Liver (tissue), 9 donors: ENCODE data around the gene OLFM4. TPM values are rescaled to one million over a fixed set of nuclear protein-coding genes. Genes with fewer than 3 reads are reported as not detected.

ENCODE experiments used
- DNase-seq: peaks from one replicate; pipeline ENCODE4 v3.0.0-alpha.2; 2017; ENCODE audit warnings: low spot score
- H3K27ac ChIP-seq, 2 donors: one replicate each; pipeline ENCODE4 v1.7.0; 2013; ENCODE audit warnings: inconsistent platforms in 2 of 2, low read length in 2 of 2, control low read depth in 1 of 2, low read depth in 1 of 2, mild to moderate bottlenecking in 1 of 2
- H3K27me3 ChIP-seq, 4 donors: one replicate each; pipeline versions ENCODE4 v1.6.1 to v1.7.0; 2013; ENCODE audit warnings: low read length in 3 of 4, inconsistent platforms in 1 of 4, mild to moderate bottlenecking in 1 of 4, moderate library complexity in 1 of 4; ENCODE audit not compliant: control insufficient read depth in 4 of 4, insufficient read depth in 4 of 4
- H3K36me3 ChIP-seq, 4 donors: one replicate each; pipeline versions ENCODE4 v1.6.1 to v1.7.0; 2013; ENCODE audit warnings: low read length in 3 of 4, mild to moderate bottlenecking in 3 of 4, low read depth in 1 of 4, moderate library complexity in 1 of 4; ENCODE audit not compliant: control insufficient read depth in 4 of 4, insufficient read depth in 3 of 4
- H3K4me1 ChIP-seq, 4 donors: one replicate each; pipeline versions ENCODE4 v1.6.1 to v1.7.0; 2013; ENCODE audit warnings: low read length in 3 of 4, mild to moderate bottlenecking in 3 of 4, moderate library complexity in 1 of 4; ENCODE audit not compliant: control insufficient read depth in 4 of 4, insufficient read depth in 4 of 4
- H3K4me3 ChIP-seq, 3 donors: one replicate each; pipeline versions ENCODE4 v1.6.1 to v1.7.0; 2013; ENCODE audit warnings: low read length in 3 of 3, control low read depth in 1 of 3, low read depth in 1 of 3, mild to moderate bottlenecking in 1 of 3
- H3K9ac ChIP-seq, 2 donors: one replicate each; pipeline ENCODE4 v1.7.0; 2013; ENCODE audit warnings: low read length in 2 of 2, mild to moderate bottlenecking in 2 of 2, moderate library complexity in 2 of 2, control low read depth in 1 of 2, low read depth in 1 of 2
- H3K9me3 ChIP-seq, 4 donors: one replicate each; pipeline versions ENCODE4 v1.6.1 to v1.7.0; 2013; ENCODE audit warnings: low read length in 3 of 4; ENCODE audit not compliant: control insufficient read depth in 4 of 4
- EGR1 ChIP-seq, 2 donors: IDR thresholded peaks; 2 replicates each; pipeline ENCODE4 v1.6.1; 2016 to 2018; ENCODE audit warnings: antibody characterized with exemption in 2 of 2, low read depth in 2 of 2
- FOXA1 ChIP-seq: IDR thresholded peaks from 2 replicates; pipeline ENCODE4 v1.6.1; 2016; ENCODE audit warnings: antibody characterized with exemption
- FOXA2 ChIP-seq: IDR thresholded peaks from 2 replicates; pipeline ENCODE4 v1.6.1; 2016; ENCODE audit warnings: antibody characterized with exemption
- GABPA ChIP-seq, 2 donors: IDR thresholded peaks in 1 of 2; conservative IDR thresholded peaks in 1 of 2; 2 replicates each; pipeline ENCODE4 v1.6.1; 2016; ENCODE audit warnings: antibody characterized with exemption in 2 of 2, mild to moderate bottlenecking in 1 of 2, moderate library complexity in 1 of 2
- HNF4A ChIP-seq, 2 donors: conservative IDR thresholded peaks; 2 replicates each; pipeline ENCODE4 v1.6.1; 2016; ENCODE audit warnings: antibody characterized with exemption in 2 of 2, mild to moderate bottlenecking in 2 of 2
- HNF4G ChIP-seq: IDR thresholded peaks from 2 replicates; pipeline ENCODE4 v1.6.1; 2016; ENCODE audit warnings: antibody characterized with exemption
- JUND ChIP-seq, 2 donors: IDR thresholded peaks; 2 replicates each; pipeline ENCODE4 v1.6.1; 2016; ENCODE audit warnings: antibody characterized with exemption in 2 of 2
- NR2F2 ChIP-seq: IDR thresholded peaks from 2 replicates; pipeline ENCODE4 v1.6.1; 2016; ENCODE audit warnings: antibody characterized with exemption
- RAD21 ChIP-seq, 2 donors: IDR thresholded peaks; 2 replicates each; pipeline ENCODE4 v1.6.1; 2016; ENCODE audit warnings: antibody characterized with exemption in 2 of 2, mild to moderate bottlenecking in 2 of 2
- RXRA ChIP-seq, 2 donors: IDR thresholded peaks; 2 replicates each; pipeline ENCODE4 v1.6.1; 2017 to 2018; ENCODE audit warnings: antibody characterized with exemption in 2 of 2, mild to moderate bottlenecking in 1 of 2
- SP1 ChIP-seq: IDR thresholded peaks from 2 replicates; pipeline ENCODE4 v1.6.1; 2018; ENCODE audit warnings: antibody characterized with exemption, mild to moderate bottlenecking
- TAF1 ChIP-seq: conservative IDR thresholded peaks from 2 replicates; pipeline ENCODE4 v1.6.1; 2016; ENCODE audit warnings: antibody characterized with exemption, mild to moderate bottlenecking
- YY1 ChIP-seq: IDR thresholded peaks from 2 replicates; pipeline ENCODE4 v1.6.1; 2016; ENCODE audit warnings: antibody characterized with exemption, mild to moderate bottlenecking
- WGBS: extraction: QIAGEN DNeasy Blood & Tissue Kit; methylation state at CpG from one replicate; pipeline ENCODE4 v1.1.7; 2013; 5-methylcytosine and 5-hydroxymethylcytosine counted together
- polyA plus RNA-seq, 2 donors: library from polyadenylated mRNA; stranded (reverse) in 1 of 2; unstranded in 1 of 2; fragments of 200-250 nt in 1 of 2; fragments of >200 nt in 1 of 2; fragmentation: Nextera tagmentation in 1 of 2; extraction: Ambion mirVana in 1 of 2; gene quantifications; one replicate each; pipeline versions ENCODE4 v1.2.1 to v1.2.3, GENCODE V29; 2013 to 2015
- total RNA-seq, 2 donors: library from RNA; depleted of rRNA; stranded (reverse); fragments of >200 nt; gene quantifications; one replicate each; pipeline ENCODE4 v1.2.3, GENCODE V29; 2014
- TF ChIP-seq, protein P1 (sequence below): IDR thresholded peaks from 2 replicates; pipeline ENCODE4 v1.6.1; 2016; ENCODE audit warnings: antibody characterized with exemption
- TF ChIP-seq, protein P2 (sequence below): IDR thresholded peaks from 2 replicates; pipeline ENCODE4 v1.6.1; 2016; ENCODE audit warnings: antibody characterized with exemption, mild to moderate bottlenecking
- TF ChIP-seq, protein P3 (sequence below): IDR thresholded peaks from 2 replicates; pipeline ENCODE4 v1.6.1; 2016; ENCODE audit warnings: antibody characterized with exemption
- TF ChIP-seq, protein P4 (sequence below): IDR thresholded peaks from 2 replicates; pipeline ENCODE4 v1.6.1; 2016; ENCODE audit warnings: antibody characterized with exemption
- TF ChIP-seq, protein P5 (sequence below): fragments of 150-350 bp; IDR thresholded peaks from 2 replicates; pipeline ENCODE4 v1.5.1; 2017; ENCODE audit warnings: improper control_type of control experiment, low read depth, low read length; ENCODE audit not compliant: missing input control
- donor health status: healthy.
- donor health status: healthy.
- donor health status: healthy.
- donor health status: healthy.
- donor health status: healthy.

The OLFM4 gene
- total and polyA plus RNA-seq, 4 donors, result under 0.01 to 8.0 (median 0.66) TPM; not detected in 1

DNA sequence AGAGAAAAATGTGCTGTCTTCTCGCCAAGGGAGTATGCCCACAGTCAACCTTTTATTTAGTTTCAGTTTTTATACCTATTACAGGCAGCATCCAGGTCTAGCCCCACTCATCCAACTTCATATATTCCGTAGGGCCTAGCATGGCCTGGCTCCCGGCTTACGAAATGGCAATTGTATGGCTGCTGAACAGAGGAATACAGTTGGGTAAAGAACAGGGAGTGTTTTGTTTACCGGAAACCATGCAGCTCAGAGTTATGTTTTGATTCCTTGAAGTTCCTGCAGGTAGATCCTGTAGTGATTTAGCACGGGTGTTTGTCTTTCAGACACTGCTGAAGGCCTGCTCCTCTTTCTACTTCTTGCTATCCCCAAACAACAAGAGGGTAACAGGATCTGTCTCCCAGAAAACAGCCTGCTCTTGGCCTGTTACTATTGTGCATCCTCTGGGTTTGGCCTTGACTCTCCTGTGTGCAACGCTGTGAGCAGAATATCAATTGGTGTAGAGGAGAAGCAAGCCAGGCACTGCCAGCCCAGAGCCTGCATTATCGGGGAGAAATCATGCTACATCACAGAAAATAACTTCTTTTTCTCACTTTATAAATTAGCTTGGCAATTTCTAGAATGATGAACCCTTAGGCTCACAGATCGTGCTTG is 32.4 kb downstream of the OLFM4 start:
- no peak overlapping the region for H3K9ac ChIP-seq
- TF ChIP-seq EGR1 (IDR thresholded peaks at IDR 0.05; ENCODE audit: low read depth in 2 of 2) (no peak), SP1 (no peak), FOXA2 (no peak), HNF4A (conservative IDR thresholded peaks at IDR 0.05) (no peak), RAD21 (IDR thresholded peaks at IDR 0.05) (no peak), JUND (IDR thresholded peaks at IDR 0.05) (no peak), NR2F2 (no peak), YY1 (no peak), RXRA (IDR thresholded peaks at IDR 0.05) (no peak), HNF4G (no peak), TAF1 (no peak), GABPA (IDR thresholded peaks at IDR 0.05 in 1 of 2, conservative IDR thresholded peaks at IDR 0.05 in 1 of 2) (no peak), FOXA1 (no peak)
- TF ChIP-seq, protein P1, sequence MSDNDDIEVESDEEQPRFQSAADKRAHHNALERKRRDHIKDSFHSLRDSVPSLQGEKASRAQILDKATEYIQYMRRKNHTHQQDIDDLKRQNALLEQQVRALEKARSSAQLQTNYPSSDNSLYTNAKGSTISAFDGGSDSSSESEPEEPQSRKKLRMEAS, result no peak
- TF ChIP-seq, protein P2, sequence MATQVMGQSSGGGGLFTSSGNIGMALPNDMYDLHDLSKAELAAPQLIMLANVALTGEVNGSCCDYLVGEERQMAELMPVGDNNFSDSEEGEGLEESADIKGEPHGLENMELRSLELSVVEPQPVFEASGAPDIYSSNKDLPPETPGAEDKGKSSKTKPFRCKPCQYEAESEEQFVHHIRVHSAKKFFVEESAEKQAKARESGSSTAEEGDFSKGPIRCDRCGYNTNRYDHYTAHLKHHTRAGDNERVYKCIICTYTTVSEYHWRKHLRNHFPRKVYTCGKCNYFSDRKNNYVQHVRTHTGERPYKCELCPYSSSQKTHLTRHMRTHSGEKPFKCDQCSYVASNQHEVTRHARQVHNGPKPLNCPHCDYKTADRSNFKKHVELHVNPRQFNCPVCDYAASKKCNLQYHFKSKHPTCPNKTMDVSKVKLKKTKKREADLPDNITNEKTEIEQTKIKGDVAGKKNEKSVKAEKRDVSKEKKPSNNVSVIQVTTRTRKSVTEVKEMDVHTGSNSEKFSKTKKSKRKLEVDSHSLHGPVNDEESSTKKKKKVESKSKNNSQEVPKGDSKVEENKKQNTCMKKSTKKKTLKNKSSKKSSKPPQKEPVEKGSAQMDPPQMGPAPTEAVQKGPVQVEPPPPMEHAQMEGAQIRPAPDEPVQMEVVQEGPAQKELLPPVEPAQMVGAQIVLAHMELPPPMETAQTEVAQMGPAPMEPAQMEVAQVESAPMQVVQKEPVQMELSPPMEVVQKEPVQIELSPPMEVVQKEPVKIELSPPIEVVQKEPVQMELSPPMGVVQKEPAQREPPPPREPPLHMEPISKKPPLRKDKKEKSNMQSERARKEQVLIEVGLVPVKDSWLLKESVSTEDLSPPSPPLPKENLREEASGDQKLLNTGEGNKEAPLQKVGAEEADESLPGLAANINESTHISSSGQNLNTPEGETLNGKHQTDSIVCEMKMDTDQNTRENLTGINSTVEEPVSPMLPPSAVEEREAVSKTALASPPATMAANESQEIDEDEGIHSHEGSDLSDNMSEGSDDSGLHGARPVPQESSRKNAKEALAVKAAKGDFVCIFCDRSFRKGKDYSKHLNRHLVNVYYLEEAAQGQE, result no peak
- TF ChIP-seq, protein P3, sequence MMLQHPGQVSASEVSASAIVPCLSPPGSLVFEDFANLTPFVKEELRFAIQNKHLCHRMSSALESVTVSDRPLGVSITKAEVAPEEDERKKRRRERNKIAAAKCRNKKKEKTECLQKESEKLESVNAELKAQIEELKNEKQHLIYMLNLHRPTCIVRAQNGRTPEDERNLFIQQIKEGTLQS, result no peak
- TF ChIP-seq, protein P4, sequence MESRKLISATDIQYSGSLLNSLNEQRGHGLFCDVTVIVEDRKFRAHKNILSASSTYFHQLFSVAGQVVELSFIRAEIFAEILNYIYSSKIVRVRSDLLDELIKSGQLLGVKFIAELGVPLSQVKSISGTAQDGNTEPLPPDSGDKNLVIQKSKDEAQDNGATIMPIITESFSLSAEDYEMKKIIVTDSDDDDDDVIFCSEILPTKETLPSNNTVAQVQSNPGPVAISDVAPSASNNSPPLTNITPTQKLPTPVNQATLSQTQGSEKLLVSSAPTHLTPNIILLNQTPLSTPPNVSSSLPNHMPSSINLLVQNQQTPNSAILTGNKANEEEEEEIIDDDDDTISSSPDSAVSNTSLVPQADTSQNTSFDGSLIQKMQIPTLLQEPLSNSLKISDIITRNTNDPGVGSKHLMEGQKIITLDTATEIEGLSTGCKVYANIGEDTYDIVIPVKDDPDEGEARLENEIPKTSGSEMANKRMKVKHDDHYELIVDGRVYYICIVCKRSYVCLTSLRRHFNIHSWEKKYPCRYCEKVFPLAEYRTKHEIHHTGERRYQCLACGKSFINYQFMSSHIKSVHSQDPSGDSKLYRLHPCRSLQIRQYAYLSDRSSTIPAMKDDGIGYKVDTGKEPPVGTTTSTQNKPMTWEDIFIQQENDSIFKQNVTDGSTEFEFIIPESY, result no peak
- TF ChIP-seq, protein P5, sequence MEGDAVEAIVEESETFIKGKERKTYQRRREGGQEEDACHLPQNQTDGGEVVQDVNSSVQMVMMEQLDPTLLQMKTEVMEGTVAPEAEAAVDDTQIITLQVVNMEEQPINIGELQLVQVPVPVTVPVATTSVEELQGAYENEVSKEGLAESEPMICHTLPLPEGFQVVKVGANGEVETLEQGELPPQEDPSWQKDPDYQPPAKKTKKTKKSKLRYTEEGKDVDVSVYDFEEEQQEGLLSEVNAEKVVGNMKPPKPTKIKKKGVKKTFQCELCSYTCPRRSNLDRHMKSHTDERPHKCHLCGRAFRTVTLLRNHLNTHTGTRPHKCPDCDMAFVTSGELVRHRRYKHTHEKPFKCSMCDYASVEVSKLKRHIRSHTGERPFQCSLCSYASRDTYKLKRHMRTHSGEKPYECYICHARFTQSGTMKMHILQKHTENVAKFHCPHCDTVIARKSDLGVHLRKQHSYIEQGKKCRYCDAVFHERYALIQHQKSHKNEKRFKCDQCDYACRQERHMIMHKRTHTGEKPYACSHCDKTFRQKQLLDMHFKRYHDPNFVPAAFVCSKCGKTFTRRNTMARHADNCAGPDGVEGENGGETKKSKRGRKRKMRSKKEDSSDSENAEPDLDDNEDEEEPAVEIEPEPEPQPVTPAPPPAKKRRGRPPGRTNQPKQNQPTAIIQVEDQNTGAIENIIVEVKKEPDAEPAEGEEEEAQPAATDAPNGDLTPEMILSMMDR, result no peak
- WGBS, result 76% methylated on average over 9 of the region's 9 CpGs
- no peak for DNase-seq
- no peak overlapping the region for H3K4me3 ChIP-seq
- no peaks in the 10 kb centered on the region for H3K4me1 ChIP-seq
- no peaks in the 10 kb centered on the region for H3K9me3 ChIP-seq
- no peak overlapping the region for H3K27ac ChIP-seq
- peaks cover 0 to 5% (median 0%) of the 10 kb centered on the region in 4 donors for H3K27me3 ChIP-seq
- no peaks in the 10 kb centered on the region for H3K36me3 ChIP-seq
